Keratinocyte (primary cell): ENCODE data around the gene SERPINA10.

Source experiments
- CTCF ChIP-seq, 3 experiments: IDR thresholded peaks in 1 of 3; conservative IDR thresholded peaks in 1 of 3; optimal IDR thresholded peaks in 1 of 3; 2 replicates in 2 of 3; 3 replicates in 1 of 3; pipeline versions ENCODE3 to v1.5.1; 2011; ENCODE audit warnings: low read length in 3 of 3, mild to moderate bottlenecking in 3 of 3, moderate library complexity in 2 of 3, control low read depth in 1 of 3, inconsistent platforms in 1 of 3; ENCODE audit not compliant: insufficient read depth in 2 of 3; ENCODE audit errors: extremely low read depth in 1 of 3
- EZH2 ChIP-seq: IDR thresholded peaks from one replicate; pipeline ENCODE4 v1.6.1; 2012; ENCODE audit warnings: inconsistent platforms, mild to moderate bottlenecking, low read length, moderate library complexity

GRCh38 chr14:94331462-94331861 is 38.4 kb upstream of the SERPINA10 start:
- TF ChIP-seq CTCF (optimal IDR thresholded peaks at IDR 0.05 in 1 of 3, IDR thresholded peaks at IDR 0.05 in 1 of 3, conservative IDR thresholded peaks at IDR 0.05 in 1 of 3; ENCODE audit: extremely low read depth in 1 of 3, insufficient read depth in 2 of 3, low read length in 3 of 3) (no peak), EZH2 (no peak)
